CMK (cell line): ENCODE results near the gene ITPKA.
A peak's percentile ranks its signal among the peaks of the same experiment; 100 is the strongest.

Experiments
- DNase-seq: peaks from one replicate; pipeline ENCODE4 v3.0.0-alpha.2; 2010; ENCODE audit warnings: low read depth

ITPKA gene

DNA sequence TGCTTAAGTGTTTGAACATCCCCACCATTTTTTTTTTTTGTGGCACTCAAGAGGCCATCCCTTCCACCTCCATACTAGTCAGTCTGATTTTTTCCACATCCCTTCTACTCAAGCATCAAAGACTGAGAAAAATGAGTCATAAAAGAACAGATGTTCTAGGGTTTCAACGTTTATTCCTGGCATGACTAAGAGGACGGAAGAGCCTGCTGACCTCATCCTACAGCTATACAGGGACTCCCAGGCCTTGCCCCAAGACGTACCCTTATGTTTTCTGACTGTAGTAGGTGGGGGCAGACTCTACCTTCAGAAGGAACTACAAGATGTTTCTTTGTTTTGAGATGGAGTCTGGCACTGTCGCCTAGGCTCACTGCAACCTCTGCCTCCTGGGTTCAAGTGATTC lies 3.3 kb upstream of the ITPKA start:
- no peak for DNase-seq

DNA sequence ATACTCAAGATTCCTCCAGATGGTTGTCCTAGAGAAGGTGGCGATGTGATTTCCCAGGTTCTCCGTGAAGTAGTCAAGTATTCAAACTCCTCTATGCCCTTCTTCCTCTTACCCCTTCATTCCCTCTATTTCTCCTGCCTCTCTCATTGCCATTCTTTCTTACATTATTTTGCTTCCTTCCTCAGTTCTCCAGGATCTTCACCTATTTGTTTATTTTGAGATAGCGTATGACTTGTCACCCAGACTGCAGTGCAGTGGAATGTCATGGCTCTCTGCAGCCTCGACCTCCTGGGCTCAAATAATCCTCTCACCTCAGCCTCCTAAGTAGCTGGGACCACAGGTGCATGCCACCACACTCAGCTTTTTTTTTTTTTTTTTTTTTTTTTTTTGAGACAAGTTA lies 1.8 kb upstream of the ITPKA start:
- DNase-seq = no peak

DNA sequence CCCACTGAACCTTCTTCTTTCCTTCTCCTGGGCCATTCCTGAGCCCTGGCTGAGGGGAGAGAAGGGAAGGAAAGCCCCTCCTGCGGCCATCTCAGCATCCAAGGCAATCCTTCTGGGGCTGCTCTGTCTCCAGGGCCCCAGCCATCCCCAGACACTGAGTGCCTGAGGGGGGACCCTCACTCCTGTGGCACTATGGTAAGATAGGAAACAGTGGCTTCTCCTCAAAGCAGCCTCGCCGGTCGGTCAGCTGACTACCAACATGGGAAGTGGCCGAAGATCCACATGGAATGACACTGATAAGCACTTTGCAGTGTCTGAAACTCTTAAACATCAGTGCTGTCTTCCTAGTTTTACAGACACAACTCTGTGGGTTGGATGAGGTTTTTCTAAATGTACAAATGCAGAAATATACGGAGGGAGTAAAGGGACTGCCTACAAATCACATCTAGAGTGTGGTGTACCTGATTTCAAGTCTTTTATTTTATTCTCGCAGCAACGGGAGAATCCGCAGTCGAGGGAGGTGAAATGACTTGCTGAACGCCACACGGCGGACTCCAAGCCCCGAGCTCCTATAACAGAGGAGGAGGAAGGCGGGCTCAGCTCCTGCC lies 973 bp upstream of the ITPKA start:
- DNase-seq = no peak

DNA sequence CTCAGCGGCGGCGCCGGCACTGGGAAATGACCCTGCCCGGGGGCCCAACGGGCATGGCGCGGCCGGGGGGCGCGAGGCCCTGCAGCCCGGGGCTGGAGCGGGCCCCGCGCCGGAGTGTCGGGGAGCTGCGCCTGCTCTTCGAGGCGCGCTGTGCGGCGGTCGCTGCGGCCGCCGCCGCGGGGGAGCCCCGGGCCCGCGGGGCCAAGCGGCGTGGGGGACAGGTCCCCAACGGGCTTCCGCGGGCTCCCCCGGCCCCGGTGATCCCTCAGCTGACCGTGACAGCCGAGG lies 172 bp downstream of the ITPKA start:
- no peak for DNase-seq

DNA sequence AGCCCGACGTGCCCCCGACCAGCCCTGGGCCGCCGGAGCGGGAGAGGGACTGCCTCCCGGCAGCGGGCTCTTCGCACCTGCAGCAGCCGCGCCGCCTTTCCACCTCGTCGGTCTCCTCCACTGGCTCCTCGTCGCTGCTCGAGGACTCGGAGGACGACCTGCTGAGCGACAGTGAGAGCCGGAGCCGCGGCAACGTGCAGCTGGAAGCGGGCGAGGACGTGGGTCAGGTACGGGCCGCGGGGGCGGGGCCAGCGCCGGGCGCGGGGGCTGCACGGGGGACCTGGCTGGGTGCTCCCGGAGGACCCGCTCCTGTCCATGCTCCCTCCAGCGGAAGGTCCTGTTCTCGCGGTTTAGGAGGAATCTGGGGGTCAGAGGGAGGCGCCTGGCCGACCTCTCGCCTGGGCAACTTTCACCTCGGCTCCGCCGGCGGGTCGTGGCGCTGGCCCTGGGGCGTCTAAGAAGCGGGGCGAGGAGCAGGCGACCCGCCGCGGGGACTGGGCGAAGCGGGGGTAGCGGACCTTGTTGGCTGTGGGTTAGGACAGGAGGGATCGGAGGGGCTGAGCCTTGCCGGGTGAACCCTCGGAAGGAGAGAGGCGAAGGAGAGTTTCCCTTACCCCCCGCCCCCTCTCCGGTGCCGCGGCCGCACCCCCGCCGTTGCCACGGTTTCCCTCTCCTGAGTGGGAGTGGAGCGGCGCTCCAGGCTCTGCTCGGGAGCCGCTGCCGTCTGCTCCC lies 682 bp downstream of the ITPKA start:
- no peak for DNase-seq

DNA sequence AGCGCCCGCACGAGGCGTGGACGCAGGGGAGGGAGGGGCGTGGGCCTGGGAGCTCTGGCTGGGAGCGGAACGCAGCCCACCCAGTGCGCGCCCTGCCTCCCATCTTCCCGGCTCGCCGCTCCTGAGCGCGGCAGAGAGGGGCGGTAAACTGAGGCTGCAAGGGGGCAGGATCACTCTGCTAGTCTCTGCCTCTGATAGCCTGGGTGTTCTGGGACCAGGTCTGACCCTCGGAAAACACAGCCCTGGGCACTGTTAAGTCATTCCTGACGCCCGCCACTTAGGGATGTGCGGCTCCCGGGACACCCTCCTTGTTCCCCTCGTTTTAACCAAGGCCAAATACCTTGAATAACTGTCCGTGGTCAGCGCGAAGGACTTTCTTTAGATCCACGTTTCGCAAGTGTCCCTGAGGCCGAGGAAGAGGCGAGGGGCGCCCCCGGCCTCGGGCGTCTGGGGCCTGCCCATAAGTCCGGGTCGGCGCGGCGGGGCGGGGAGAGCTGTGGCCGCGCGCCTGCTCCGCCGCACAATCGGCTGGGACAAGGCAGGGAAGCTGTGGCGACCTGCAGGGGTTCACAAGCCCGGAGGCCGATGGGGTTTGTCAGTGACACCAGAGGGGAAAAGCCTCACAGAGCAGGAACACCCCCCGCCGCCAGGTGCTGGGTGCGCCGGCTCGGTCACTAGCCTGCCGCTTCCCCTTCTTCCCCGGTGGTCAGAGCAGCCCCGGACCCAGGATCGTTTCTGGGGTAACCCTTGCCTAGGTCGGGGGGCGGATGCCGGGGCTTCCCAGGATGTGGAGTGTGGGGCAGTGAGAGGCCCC lies 1.5 kb downstream of the ITPKA start:
- no peak for DNase-seq

DNA sequence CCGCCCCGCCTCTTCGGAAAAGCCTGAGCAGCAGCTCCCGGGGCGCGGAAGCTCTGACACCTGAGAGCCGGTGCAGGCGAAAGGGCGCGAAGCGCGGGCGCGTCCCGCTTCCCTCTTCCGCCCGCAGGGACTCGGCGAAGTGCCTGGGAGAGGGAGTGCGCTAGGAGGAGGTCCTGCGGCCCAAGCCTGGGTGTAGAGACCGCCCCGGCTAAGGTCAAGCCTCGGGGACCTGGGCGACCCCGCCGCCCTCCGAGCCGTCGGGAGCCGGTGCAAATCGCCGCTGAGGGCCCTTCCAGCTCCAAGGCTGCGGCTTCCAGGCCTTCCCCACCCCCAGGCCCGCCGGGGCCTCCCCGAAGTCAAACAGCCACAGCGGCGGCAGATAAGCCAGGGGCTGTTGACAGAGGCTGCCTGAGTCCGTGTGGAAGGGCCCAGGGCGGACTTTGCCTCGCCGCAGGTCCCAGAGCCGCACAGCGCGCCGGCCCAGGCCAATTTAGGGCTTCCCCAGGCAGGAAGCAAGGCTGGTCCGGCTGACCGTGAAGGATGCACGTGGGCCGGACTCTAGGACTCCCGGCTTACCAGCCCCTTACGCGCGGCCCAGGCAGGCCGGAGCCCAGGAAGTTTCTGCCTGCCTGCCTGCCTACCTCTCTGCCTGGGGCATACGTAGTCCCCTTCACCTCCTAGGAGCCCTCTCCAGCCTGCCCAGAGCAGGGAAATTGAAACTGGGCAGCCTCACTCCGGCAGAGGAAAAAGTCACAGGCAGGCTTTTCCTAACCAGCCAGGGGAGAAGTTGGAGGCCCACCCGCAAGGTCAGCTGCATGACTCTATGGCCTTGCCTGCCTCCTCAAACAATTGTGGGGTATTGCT lies 2.3 kb downstream of the ITPKA start:
- no peak for DNase-seq

DNA sequence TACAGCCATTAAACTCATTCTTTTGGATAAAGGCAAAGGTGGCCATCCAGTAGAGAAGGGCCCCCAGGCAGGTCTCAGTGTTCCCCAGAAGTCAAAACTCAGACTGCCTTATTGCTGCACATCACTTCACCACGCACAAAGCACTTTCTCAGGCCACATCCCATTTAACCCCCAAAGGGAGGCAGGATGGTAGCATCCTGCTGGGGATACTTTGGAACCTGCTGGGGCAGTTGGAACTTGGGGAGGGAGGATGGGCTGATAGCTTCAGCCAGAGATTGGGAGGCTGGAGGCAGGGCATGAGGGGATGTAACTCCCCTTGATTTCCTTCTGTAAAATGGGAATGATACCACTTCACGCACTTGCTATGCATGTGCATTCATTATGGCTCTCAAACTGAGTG lies 5.0 kb downstream of the ITPKA start:
- no peak for DNase-seq

DNA sequence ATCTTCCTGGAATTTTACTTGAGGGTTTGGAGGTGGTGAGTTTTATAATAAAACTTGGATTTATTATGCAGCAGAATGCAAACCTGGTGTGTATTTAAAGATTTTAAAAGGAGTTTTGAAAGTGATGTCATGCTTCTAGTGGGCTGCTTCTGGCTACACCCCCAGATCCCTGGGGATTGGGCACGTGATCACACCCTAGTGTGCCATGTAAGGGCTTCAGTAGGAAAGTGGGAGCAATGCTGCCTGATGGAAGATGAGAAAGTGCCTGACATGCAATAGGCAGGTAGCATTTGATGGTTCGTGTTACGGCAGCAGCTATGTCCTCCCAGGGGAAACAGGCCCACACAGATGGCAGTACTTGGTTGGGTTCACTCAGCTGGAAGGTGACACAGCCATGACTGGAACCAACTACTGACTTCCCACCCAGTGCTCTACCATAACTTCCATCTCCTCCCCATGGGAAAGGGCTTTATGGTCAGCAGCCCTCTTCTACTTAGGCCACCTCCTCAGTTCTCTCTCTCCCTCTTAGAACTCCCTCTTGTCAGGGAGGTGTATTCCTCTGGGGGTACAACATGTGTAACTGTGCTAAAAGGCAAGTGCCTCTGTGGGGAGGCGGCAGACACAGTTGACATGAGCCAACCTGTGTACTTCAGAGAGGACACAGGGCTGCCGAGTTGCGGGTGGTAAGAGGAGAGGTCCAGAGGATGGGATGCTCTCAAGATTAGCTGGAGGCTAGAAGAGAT lies 5.6 kb downstream of the ITPKA start:
- DNase-seq = no peak

DNA sequence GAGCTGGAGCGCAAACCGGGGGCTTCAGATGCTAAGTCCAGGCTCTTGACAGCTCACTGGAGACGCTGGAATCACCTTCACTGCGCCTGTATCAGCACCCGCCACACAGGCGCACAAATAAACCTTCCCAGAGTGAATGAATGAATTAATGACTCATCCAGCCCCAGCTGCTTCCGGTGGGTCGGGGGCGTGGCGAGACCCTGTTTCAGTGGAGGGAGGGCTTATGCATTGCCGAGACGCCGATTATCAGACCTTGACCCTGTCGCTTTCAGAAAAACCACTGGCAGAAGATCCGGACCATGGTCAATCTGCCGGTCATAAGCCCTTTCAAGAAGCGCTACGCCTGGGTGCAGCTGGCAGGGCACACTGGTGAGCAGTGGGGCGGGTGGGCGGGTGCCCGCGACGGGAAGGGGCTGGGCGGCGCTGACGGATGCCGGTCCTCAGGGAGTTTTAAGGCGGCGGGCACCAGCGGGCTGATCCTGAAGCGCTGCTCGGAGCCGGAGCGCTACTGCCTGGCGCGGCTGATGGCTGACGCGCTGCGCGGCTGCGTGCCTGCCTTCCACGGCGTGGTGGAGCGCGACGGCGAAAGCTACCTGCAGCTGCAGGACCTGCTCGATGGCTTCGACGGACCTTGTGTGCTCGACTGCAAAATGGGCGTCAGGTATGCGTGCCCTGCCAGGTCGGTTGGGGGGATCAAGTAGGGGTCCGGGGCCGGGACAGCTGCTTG lies 7.7 kb downstream of the ITPKA start:
- DNase-seq = no peak

DNA sequence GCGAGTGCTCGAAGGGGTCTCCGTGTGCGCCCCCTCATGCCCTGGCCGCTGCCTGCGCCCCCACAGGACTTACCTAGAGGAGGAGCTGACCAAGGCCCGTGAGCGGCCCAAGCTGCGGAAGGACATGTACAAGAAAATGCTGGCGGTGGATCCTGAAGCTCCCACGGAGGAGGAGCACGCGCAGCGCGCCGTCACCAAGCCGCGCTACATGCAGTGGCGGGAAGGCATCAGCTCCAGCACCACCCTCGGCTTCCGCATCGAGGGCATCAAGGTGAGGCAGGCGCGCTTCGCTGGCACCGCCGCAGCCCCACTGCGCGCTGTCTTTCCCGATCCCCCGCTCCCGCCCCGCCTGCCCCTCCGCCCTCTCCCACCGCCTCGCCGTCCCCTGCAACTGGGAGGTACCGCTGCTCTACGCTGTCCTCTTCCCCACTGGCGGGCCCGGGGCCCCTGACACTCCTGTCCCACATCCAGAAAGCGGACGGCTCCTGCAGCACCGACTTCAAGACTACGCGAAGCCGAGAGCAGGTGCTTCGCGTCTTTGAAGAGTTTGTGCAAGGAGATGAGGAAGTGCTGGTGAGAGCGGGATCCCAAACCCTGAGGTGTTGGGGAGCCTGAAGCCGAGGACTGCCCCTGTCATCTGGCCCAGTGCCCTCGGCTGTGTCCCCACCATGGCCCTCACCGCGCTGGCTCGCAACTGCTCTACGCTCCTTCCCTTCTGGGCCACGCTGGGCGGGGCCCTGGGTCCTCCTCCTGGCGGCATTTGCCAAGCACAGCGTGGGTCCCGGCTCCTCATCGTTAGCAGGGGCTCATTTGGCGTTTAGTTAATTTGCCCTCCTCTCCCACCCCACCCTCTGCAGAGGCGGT lies 8.5 kb downstream of the ITPKA start:
- no peak for DNase-seq

DNA sequence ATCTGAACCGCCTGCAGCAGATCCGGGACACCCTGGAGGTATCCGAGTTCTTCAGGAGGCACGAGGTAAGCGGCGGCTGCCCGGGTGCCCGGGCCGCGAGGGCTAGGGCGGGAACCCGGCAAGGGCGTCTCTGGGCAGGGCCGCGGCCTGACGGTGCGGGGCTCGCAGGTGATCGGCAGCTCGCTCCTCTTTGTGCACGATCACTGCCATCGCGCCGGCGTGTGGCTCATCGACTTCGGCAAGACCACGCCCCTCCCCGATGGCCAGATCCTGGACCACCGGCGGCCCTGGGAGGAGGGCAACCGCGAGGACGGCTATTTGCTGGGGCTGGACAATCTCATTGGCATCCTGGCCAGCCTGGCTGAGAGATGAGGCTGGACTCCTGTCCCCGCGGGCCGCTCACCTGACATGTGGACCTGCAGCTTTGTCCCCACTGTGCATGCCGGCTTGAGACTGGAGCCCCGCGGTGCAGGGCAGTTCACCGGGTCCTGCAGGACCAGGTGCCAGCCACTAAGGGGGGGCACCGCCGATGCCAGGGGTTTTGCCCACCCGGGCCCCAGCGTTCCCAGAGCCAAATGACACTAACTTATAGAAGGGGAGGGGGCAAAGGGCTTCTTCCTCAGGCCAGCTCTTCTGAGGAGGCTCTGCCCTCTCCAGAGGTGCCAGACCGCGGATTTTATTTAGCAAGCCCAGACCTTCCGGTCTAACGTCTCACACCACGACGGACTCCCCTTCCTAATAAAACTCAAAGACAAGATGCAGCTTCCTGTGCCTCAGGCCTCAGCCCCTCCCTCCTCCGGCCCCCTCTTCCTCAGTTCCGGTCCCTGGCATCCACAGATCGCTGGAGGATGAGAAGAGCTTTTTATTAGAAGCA lies 9.4 kb downstream of the ITPKA start:
- peak; percentile 73 for DNase-seq

DNA sequence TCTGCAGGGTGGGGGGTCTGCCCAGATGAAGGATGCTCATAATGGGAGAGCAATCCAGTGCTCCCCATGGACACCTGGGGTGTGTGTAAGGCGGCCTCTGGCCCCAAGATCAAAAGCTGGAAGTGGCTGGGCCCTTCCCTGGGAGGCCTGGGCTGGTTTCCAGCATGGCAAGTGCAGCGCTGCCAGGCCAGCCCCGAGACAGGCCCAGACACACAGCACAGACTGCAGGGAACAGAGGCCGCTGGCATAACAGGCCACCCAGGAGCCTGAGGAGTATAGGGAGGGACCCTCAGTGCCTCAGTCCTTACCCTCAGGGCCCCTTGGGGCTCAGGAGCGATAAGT lies 10.0 kb downstream of the ITPKA start:
- no peak for DNase-seq

DNA sequence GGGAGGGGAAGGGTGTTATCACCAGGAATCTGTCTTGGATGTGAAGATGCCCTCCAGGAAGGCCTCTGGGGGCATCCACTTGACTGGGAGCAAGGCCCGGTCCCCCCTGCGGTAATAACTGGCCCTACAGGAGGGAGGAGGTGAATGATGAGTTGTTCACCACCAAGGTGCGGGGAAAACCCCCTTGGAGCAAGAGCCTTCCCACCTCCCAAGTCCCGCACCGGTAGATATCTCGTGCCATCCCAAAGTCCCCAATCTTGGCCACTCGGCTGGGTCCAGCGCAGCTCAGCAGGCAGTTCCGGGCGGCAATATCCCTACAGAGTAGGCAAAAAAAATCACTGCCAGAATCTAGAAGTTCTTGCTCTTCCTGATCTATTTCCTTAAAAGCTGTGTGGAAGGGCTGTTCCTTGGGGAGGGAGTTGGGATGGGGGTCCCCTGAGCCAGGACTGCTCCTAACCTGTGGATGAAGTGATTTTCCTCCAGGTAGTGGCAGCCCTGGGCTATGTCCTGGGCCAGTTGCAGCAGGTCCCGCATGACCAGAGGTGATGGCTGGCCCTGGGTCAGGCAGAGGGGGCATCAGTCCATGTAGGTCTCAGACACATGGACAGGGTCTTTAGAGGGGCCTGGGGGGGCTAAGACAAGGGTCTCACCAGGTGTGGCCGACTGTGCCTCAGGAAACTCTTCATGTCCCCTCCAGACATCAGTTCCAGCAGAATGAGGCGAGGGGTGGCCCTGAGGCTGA lies 11.2 kb downstream of the ITPKA start:
- DNase-seq = no peak

DNA sequence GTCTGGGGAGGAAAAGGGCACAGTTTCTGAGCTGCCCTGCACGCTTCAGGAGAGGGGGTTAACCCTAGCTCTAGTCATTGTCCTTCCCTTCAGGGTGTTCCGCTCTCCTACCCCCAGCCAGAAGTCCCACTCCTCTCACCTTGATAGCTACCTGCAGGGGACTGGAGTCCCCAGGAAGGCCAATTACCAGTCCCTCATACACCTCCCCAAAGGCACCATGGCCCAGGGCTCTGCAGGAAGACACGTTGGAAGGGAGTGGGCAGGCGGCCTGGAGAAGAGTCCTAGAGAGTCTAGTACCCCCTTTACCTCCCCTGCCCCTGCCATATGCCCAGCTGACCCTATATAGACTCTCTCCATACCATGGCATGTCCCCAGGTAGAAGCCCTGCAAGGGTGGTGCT lies 12.1 kb downstream of the ITPKA start:
- DNase-seq = no peak

DNA sequence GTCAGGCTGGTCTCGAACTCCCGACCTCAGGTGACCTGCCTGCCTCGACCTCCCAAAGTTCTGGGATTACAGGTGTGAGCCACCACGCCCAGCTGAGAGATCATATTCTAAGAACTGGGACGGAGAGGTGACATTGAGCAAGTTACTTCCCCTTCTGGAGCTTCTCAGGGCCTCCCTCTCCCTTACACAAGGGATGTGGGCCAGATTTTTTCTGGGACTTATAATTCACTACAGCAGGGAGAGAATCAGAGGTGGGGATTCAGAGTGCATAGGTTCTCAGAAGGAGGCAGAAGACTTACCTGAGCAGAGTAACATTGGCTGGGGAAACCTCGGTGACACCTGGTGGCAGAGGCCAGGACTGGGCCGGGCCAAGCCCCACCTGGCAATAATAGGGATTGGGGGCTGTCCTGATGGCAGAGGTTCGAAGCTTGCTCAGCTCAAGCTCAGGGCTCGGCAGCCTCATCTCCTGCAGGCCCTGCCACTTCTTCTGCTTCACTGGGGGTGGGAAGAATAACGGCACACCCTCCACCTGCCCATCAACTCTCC lies 13.2 kb downstream of the ITPKA start:
- no peak for DNase-seq

DNA sequence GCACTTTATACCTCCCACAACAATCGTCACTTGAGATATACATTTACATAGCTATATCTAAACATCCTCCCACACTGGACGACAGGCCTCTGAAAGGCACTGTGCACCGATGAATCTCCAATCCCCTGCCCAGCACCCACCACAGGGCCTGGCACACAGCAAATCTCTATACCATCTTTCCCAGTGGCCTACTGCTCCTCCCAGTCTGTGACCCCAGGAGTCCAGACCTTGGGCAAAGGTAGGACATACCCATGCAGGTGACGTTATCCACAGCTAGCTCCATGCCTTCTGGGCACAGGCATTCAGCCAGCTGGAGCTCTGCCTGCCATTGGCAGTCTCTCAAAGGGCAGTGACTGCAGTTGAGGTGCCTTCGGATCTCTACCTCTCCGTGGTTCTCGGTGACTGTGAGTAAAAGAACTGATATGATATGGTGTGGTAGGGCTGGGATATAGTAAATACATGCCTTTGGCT lies 14.2 kb downstream of the ITPKA start:
- DNase-seq = no peak

DNA sequence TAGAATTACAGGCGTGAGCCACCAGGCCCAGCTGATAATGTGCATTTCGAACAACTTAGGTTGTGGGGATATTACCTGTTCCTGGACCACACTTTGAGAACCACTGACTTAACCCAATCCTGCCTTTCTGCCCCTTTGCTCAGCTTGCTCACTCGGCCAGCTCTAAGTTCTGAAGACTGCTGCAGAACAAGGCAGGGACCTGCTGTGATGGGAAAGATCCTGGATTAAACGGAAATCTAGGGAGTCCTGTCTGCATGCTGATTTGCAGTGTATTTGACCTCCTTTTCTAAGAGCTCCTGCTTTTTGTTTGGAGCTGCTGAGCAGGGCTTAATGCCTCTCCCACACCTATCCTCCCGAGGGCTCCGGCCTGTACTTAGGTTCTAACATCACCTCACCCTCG lies 17.1 kb downstream of the ITPKA start:
- DNase-seq = no peak
